SHP77 treated with DMSO at 0.1 percent for 48 hours (cell line): ENCODE measurements around the gene CD53.
"Not testable (repeated sequence)": the region's sequence is repeated elsewhere in the genome, so short reads cannot be mapped to it uniquely, and the experiment has no call there.

ENCODE experiments used
- DNase-seq: peaks from one replicate; lab custom pipeline; 2025; lab: John Stamatoyannopoulos, UW

CD53 gene

GRCh38 chr1:110916274-110916668 lies 43.3 kb downstream of the CD53 start:
- no peak for DNase-seq

- no peak for DNase-seq
These were observed 43.8 kb downstream of the CD53 start for GRCh38 chr1:110916669-110917306.

- DNase-seq: no peak
These were observed 45.1 kb downstream of the CD53 start for GRCh38 chr1:110918016-110918415.

GRCh38 chr1:110921953-110922352 lies 49.0 kb downstream of the CD53 start:
- no peak for DNase-seq

- DNase-seq: no peak
These were observed 54.6 kb downstream of the CD53 start for GRCh38 chr1:110927484-110928075.

GRCh38 chr1:110928191-110928590 lies 55.2 kb downstream of the CD53 start:
- no peak for DNase-seq

GRCh38 chr1:110928904-110929303 lies 56.0 kb downstream of the CD53 start:
- DNase-seq: no peak

- not testable (repeated sequence) for DNase-seq
These were observed 58.1 kb downstream of the CD53 start for GRCh38 chr1:110931097-110931496.

- no peak for DNase-seq
These were observed 63.6 kb downstream of the CD53 start for GRCh38 chr1:110936567-110936966.

- DNase-seq: no peak
These were observed 71.9 kb downstream of the CD53 start for GRCh38 chr1:110944806-110945205.

- DNase-seq: no peak
These were observed 72.7 kb downstream of the CD53 start for GRCh38 chr1:110945626-110946025.

GRCh38 chr1:110948038-110948810 lies 75.3 kb downstream of the CD53 start:
- DNase-seq: no peak
